Left kidney (tissue), 2 donors: Measurements from ENCODE around the gene LPP. TPM values are rescaled to one million over a fixed set of nuclear protein-coding genes. Genes with fewer than 3 reads are reported as not detected.
"Not testable (repeated sequence)": the region's sequence is repeated elsewhere in the genome, so short reads cannot be mapped to it uniquely, and the experiment has no call there.

ENCODE experiments used
- DNase-seq: peaks from one replicate; pipeline ENCODE4 v3.0.0-alpha.2; 2013
- polyA plus RNA-seq: library from polyadenylated mRNA; unstranded; fragments of 120-200 nt; gene quantifications from one replicate; pipeline ENCODE4 v1.2.1, GENCODE V29; 2013; ENCODE audit not compliant: insufficient read length

Gene LPP
- polyA plus RNA-seq, 1 donor: 32.9 TPM

GRCh38 chr3:188401244-188401993 is 247.5 kb downstream of the LPP start:
- DNase-seq: no peak

- DNase-seq: no peak
These were observed 248.3 kb downstream of the LPP start for GRCh38 chr3:188402229-188402628.

GRCh38 chr3:188403404-188403803 is 249.4 kb downstream of the LPP start:
- DNase-seq: no peak

- DNase-seq: no peak
These were observed 250.2 kb downstream of the LPP start for GRCh38 chr3:188404124-188404523.

- no peak for DNase-seq
These were observed 250.7 kb downstream of the LPP start for GRCh38 chr3:188404701-188405100.

GRCh38 chr3:188407158-188407880 is 253.4 kb downstream of the LPP start:
- DNase-seq: no peak

- no peak for DNase-seq
These were observed 254.9 kb downstream of the LPP start for GRCh38 chr3:188408831-188409230.

GRCh38 chr3:188411750-188412149 is 257.8 kb downstream of the LPP start:
- no peak for DNase-seq

- DNase-seq: no peak
These were observed 261.2 kb downstream of the LPP start for GRCh38 chr3:188415196-188415595.

GRCh38 chr3:188416041-188416440 is 262.1 kb downstream of the LPP start:
- no peak for DNase-seq

- DNase-seq: no peak
These were observed 263.3 kb downstream of the LPP start for GRCh38 chr3:188417271-188417696.

- no peak for DNase-seq
These were observed 263.8 kb downstream of the LPP start for GRCh38 chr3:188417766-188418165.

GRCh38 chr3:188421151-188421821 is 267.3 kb downstream of the LPP start:
- DNase-seq: no peak

GRCh38 chr3:188421836-188422540 is 268.0 kb downstream of the LPP start:
- no peak for DNase-seq

GRCh38 chr3:188427981-188428380 is 274.0 kb downstream of the LPP start:
- not testable (repeated sequence) for DNase-seq

GRCh38 chr3:188431040-188431439 is 277.1 kb downstream of the LPP start:
- DNase-seq: no peak

GRCh38 chr3:188431553-188431952 is 277.6 kb downstream of the LPP start:
- no peak for DNase-seq

GRCh38 chr3:188432802-188433520 is 279.0 kb downstream of the LPP start:
- DNase-seq: no peak

GRCh38 chr3:188433521-188434150 is 279.7 kb downstream of the LPP start:
- DNase-seq: no peak

GRCh38 chr3:188434594-188434993 is 280.6 kb downstream of the LPP start:
- no peak for DNase-seq

GRCh38 chr3:188435266-188435665 is 281.3 kb downstream of the LPP start:
- DNase-seq: no peak
